Right ventricle myocardium superior (tissue), 1 donor: Measurements from ENCODE around the gene EXOC6B. TPM values are rescaled to one million over a fixed set of nuclear protein-coding genes. Genes with fewer than 3 reads are reported as not detected.

Source experiments
- ATAC-seq: fragments of 200-7000 bp; cut with Tn5 transposase; one replicate; pipeline ENCODE4 v1.9.1; 2020; ENCODE audit warnings: mild to moderate bottlenecking; ENCODE audit not compliant: poor library complexity
- DNase-seq: peaks from one replicate; pipeline ENCODE4 v3.0.0-alpha.2; 2020
- intact Hi-C: fragments of 100-400 bp; cut with DNase I; formaldehyde crosslinking; loops from one replicate; pipeline ENCODE4 v1.11.2; 2022
- total RNA-seq: library from RNA; stranded (reverse); fragmentation: NEBNext Ultra II Directional; extraction: Animal tissue kit (Norgen Biotek cat#: 25700); gene quantifications from one replicate; pipeline ENCODE4 v1.2.1, GENCODE V29; 2021
- donor health status: DM: no; HTN: yes; CAD: no; lungs with severe emphysema.

The EXOC6B gene
- total RNA-seq, 1 donor from 2014 or later: 96.9 TPM

- no peak for ATAC-seq
- no peak for DNase-seq
- intact Hi-C loops: no loop called here
These were observed 669.0 kb downstream of the EXOC6B start for GRCh38 chr2:72156872-72157271.

GRCh38 chr2:72155737-72156136 lies 670.1 kb downstream of the EXOC6B start:
- intact Hi-C loops: no loop called here
- no peak for DNase-seq
- ATAC-seq: no peak

GRCh38 chr2:72155151-72155550 lies 670.7 kb downstream of the EXOC6B start:
- ATAC-seq: no peak
- intact Hi-C loops: no loop called here
- DNase-seq: no peak

- no peak for ATAC-seq
- intact Hi-C loops: loop anchor here (5.0 kb wide), 2 partner anchors 232 to 352 kb away; no protein-coding TSS in a partner anchor
- DNase-seq: no peak
These were observed 671.4 kb downstream of the EXOC6B start for GRCh38 chr2:72154386-72154975.

GRCh38 chr2:72153924-72154323 lies 671.9 kb downstream of the EXOC6B start:
- ATAC-seq (no peak), DNase-seq (no peak)
- intact Hi-C loops: loop anchor here (5.0 kb wide), 2 partner anchors 232 to 352 kb away; no protein-coding TSS in a partner anchor

- peak; percentile 9 for DNase-seq
- intact Hi-C loops: loop anchor here (5.0 kb wide), 2 partner anchors 231 to 351 kb away; no protein-coding TSS in a partner anchor
- no peak for ATAC-seq
These were observed 672.6 kb downstream of the EXOC6B start for GRCh38 chr2:72153026-72153791.

GRCh38 chr2:72150861-72151356 lies 674.9 kb downstream of the EXOC6B start:
- DNase-seq (no peak), ATAC-seq (no peak)
- intact Hi-C loops: loop anchor here (5.0 kb wide), 2 partner anchors 229 to 349 kb away; no protein-coding TSS in a partner anchor

GRCh38 chr2:72150157-72150860 lies 675.5 kb downstream of the EXOC6B start:
- ATAC-seq: peak; percentile 81
- intact Hi-C loops: loop anchor here (5.0 kb wide), 2 partner anchors 228 to 348 kb away; no protein-coding TSS in a partner anchor
- DNase-seq: peak; percentile 68

GRCh38 chr2:72149556-72150156 lies 676.2 kb downstream of the EXOC6B start:
- peak; percentile 13 for ATAC-seq
- intact Hi-C loops: loop anchor here (2.0 to 10.0 kb wide), 4 partner anchors 227 to 601 kb away; no protein-coding TSS in a partner anchor
- DNase-seq: peak; percentile 45

GRCh38 chr2:72148837-72149555 lies 676.8 kb downstream of the EXOC6B start:
- DNase-seq (peak; percentile 74), ATAC-seq (no peak)
- intact Hi-C loops: loop anchor here (2.0 to 10.0 kb wide), 2 partner anchors 534 to 600 kb away; no protein-coding TSS in a partner anchor

GRCh38 chr2:72148003-72148836 lies 677.6 kb downstream of the EXOC6B start:
- peak; percentile 38 for DNase-seq
- intact Hi-C loops: loop anchor here (2.0 to 10.0 kb wide), 2 partner anchors 533 to 599 kb away; no protein-coding TSS in a partner anchor
- ATAC-seq: no peak

- DNase-seq: peak; percentile 70
- ATAC-seq: no peak
- intact Hi-C loops: loop anchor here (10.0 kb wide), 1 partner anchor 533 kb away; no protein-coding TSS in a partner anchor
These were observed 678.4 kb downstream of the EXOC6B start, which contains the start of gene CYP26B1 for GRCh38 chr2:72147303-72147971. TSS of gene CYP26B1 (minus strand) at chr2:72147862. CDS start at chr2:72147834, 28 bp downstream.

- DNase-seq (peak; percentile 44), ATAC-seq (no peak)
- intact Hi-C loops: loop anchor here (10.0 kb wide), 1 partner anchor 532 kb away; no protein-coding TSS in a partner anchor
These were observed 679.2 kb downstream of the EXOC6B start for GRCh38 chr2:72146347-72147302.

GRCh38 chr2:72145658-72146329 lies 680.0 kb downstream of the EXOC6B start:
- intact Hi-C loops: loop anchor here (10.0 kb wide), 1 partner anchor 531 kb away; no protein-coding TSS in a partner anchor
- DNase-seq: peak; percentile 43
- ATAC-seq: no peak

GRCh38 chr2:72145289-72145657 lies 680.6 kb downstream of the EXOC6B start:
- peak; percentile 36 for ATAC-seq
- intact Hi-C loops: loop anchor here (10.0 kb wide), 1 partner anchor 530 kb away; no protein-coding TSS in a partner anchor
- DNase-seq: peak; percentile 62
